ENCODE data around the gene COA1.
"Not testable (repeated sequence)": the region's sequence is repeated elsewhere in the genome, so short reads cannot be mapped to it uniquely, and the experiment has no call there.

The COA1 gene

GRCh38 chr7:43686991-43687390 is 42.3 kb downstream of the COA1 start:
- H3K4me1 Mint-ChIP-seq (ENCODE audit: low read depth in 2 of 2) = peaks cover 17 to 45% of the 10 kb centered on the region in 2 donors

DNA sequence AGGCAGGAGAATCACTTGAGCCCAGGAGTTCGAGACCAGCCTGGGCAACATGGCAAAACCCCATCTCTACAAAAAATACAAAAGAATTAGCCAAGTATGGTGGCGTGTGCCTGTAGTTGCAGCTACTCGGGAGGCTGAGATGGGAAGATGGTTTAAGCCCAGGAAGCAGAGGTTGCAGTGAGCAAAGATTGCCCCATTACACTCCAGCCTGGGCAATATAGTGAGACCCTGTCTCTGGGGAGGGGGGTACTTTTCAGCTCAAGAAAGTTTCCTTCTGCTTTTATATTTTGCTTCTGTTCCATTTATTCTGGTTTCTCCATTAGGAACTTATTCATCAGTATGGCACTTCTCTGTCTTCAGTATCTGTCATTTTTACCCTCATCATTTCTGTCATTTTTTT is 48.6 kb downstream of the COA1 start:
- Mint-ChIP-seq H3K27ac (peak overlapping the region in 1 of 2 donors; percentile 75), H3K36me3 (ENCODE audit: insufficient read depth) (peaks cover 2% of the 10 kb centered on the region), H3K9me3 (no peaks in the 10 kb centered on the region), H3K4me1 (ENCODE audit: low read depth in 2 of 2) (peaks cover 24 to 49% of the 10 kb centered on the region in 2 donors), H3K4me3 (no peak overlapping the region), H3K27me3 (no peaks in the 10 kb centered on the region)
- no peak for DNase-seq
- ATAC-seq (replicated peaks) = no peak

More at GRCh38 chr7:43686991-43687390, 42.3 kb downstream of the COA1 start:
- peaks cover 3% of the 10 kb centered on the region for H3K36me3 Mint-ChIP-seq (ENCODE audit: insufficient read depth)
- no peak overlapping the region for H3K4me3 Mint-ChIP-seq
- no peaks in the 10 kb centered on the region for H3K9me3 Mint-ChIP-seq
- ATAC-seq (replicated peaks) (no peak), DNase-seq (no peak)
- H3K27me3 Mint-ChIP-seq = no peaks in the 10 kb centered on the region
- H3K27ac Mint-ChIP-seq = peak overlapping the region in 1 of 2 donors; percentile 7

GRCh38 chr7:43679210-43680068 is 49.9 kb downstream of the COA1 start:
- H3K27ac Mint-ChIP-seq = peak overlapping the region; percentile 55 to 75
- no peaks in the 10 kb centered on the region for H3K9me3 Mint-ChIP-seq
- H3K36me3 Mint-ChIP-seq (ENCODE audit: insufficient read depth) = peaks cover 2% of the 10 kb centered on the region
- no peaks in the 10 kb centered on the region for H3K27me3 Mint-ChIP-seq
- H3K4me3 Mint-ChIP-seq = peak overlapping the region; percentile 53 to 61
- peaks cover 27 to 46% of the 10 kb centered on the region in 2 donors for H3K4me1 Mint-ChIP-seq (ENCODE audit: low read depth in 2 of 2)
- ATAC-seq (replicated peaks) = no peak
- DNase-seq = no peak

GRCh38 chr7:43678315-43678714 is 51.0 kb downstream of the COA1 start:
- Mint-ChIP-seq H3K4me3 (peak overlapping the region; percentile 53 to 61), H3K27me3 (no peaks in the 10 kb centered on the region), H3K4me1 (ENCODE audit: low read depth in 2 of 2) (peaks cover 26 to 55% of the 10 kb centered on the region in 2 donors), H3K9me3 (no peaks in the 10 kb centered on the region), H3K27ac (peak overlapping the region; percentile 44 to 55), H3K36me3 (ENCODE audit: insufficient read depth) (peaks cover 2% of the 10 kb centered on the region)
- DNase-seq (no peak), ATAC-seq (replicated peaks) (no peak)

GRCh38 chr7:43677864-43678263 is 51.5 kb downstream of the COA1 start:
- Mint-ChIP-seq H3K36me3 (ENCODE audit: insufficient read depth) (peaks cover 2% of the 10 kb centered on the region), H3K4me3 (peak overlapping the region in 1 of 2 donors; percentile 61), H3K27me3 (no peaks in the 10 kb centered on the region), H3K27ac (peak overlapping the region in 1 of 2 donors; percentile 44), H3K9me3 (no peaks in the 10 kb centered on the region), H3K4me1 (ENCODE audit: low read depth in 2 of 2) (peaks cover 28 to 60% of the 10 kb centered on the region in 2 donors)
- ATAC-seq (replicated peaks) = no peak
- no peak for DNase-seq

DNA sequence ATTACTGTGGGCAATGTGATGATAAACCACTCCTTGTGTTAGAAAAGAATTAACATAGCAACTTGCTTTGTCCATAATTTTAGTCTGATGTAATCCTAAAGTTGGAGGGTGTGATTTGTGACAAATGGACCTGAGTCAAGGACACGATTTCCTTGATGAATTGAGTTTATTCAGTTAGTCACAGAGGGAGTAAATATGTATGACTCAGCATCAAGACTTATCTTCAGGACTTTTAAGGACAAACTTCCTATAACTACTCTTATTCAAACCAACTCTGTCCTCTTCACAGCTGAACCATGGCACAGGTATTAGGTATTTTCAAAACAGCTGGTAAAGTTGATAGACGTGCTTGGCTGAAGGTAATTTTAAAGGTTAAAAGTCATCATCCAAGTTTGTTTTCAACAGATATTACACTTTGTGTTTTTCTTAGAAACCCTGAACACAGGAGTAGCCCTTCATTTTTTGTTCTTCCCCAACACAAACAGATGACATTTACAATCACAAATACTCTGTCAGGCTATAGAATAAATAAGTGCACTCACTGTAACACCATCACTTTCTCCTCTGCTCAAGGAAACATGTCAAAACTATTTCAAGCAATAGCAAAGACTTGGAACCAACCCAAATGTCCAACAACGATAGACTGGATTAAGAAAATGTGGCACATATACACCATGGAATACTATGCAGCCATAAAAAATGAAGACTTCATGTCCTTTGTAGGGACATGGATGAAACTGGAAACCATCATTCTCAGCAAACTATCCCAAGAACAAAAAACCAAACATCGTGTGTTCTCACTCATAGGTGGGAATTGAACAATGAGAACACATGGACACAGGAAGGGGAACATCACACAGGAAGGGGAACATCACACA is 54.5 kb downstream of the COA1 start:
- H3K27ac Mint-ChIP-seq = peak overlapping the region in 1 of 2 donors; percentile 49
- no peaks in the 10 kb centered on the region for H3K27me3 Mint-ChIP-seq
- no peak overlapping the region for H3K4me3 Mint-ChIP-seq
- DNase-seq = no peak
- H3K4me1 Mint-ChIP-seq (ENCODE audit: low read depth in 2 of 2) = peaks cover 38 to 58% of the 10 kb centered on the region in 2 donors
- no peak for ATAC-seq (replicated peaks)
- H3K36me3 Mint-ChIP-seq (ENCODE audit: insufficient read depth) = peaks cover 6% of the 10 kb centered on the region
- no peaks in the 10 kb centered on the region for H3K9me3 Mint-ChIP-seq

GRCh38 chr7:43673243-43673976 is 55.9 kb downstream of the COA1 start:
- H3K9me3 Mint-ChIP-seq; H3K27me3 Mint-ChIP-seq; ATAC-seq (replicated peaks); H3K36me3 Mint-ChIP-seq (ENCODE audit: insufficient read depth); H3K27ac Mint-ChIP-seq; DNase-seq; H3K4me3 Mint-ChIP-seq: not testable (repeated sequence)
- H3K4me1 Mint-ChIP-seq (ENCODE audit: low read depth in 2 of 2) = peaks cover 39 to 59% of the 10 kb centered on the region in 2 donors

DNA sequence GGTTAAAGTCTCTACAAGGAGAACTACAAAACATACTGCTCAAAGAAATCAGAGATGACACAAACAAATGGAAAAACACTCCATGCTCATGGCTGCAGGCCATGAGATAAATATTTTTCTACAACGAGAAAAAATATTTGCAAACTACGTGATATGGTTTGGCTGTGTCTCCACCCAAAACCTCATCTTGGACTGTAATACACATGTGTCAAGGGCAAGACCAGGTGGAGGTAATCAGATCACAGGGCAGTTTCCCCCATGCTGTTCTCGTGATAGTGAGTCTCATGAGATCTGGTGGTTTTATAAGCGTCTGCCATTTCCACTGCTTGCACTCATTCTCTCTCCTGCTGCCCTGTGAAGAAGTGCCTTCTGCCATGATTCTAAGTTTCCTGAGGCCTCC is 57.8 kb downstream of the COA1 start:
- Mint-ChIP-seq H3K4me1 (ENCODE audit: low read depth in 2 of 2) (peaks cover 35 to 55% of the 10 kb centered on the region in 2 donors), H3K27me3 (no peaks in the 10 kb centered on the region)
- DNase-seq = no peak

DNA sequence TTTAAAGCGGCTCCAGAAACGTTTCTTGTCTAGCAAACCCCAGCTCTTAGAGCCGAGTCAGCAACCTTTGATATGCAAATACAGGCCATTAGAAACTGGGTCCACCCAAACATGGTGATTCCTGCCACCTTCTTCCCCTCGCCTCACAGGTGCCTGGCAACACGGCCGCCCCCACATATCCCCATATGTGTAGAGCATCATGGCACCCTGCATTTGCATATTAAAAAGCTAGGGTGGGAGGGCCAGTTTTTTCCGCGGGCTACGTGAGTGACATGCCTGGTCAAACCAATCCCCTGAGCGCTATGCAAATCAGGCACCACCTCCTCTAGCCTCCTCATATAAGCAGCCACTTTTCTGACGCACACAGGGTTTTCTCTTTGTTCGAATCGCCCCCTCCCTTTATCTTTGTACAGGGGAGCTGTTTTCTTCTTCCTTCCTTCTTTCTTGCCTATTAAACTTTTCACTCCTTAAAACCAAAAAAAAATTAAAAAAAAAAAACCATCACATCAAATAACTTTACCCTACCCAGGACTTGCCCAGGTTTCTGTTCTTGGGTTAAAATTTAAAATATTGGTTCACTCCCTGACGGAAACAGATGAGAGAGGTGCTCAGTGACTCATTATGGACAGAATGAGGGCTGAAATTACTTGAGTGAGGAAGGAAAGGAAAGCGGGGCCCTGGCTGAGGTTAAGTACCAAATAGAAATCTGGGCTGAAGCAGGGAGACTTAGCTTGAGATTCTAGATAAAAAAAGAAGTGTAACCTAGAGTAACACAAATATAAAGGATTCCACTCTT is 59.8 kb downstream of the COA1 start:
- peak overlapping the region; percentile 87 to 91 for H3K27ac Mint-ChIP-seq
- H3K4me3 Mint-ChIP-seq = peak overlapping the region; percentile 69 to 72

More for the DNA sequence above, 57.8 kb downstream of the COA1 start:
- Mint-ChIP-seq H3K9me3 (no peaks in the 10 kb centered on the region), H3K27ac (peak overlapping the region in 1 of 2 donors; percentile 6), H3K4me3 (no peak overlapping the region), H3K36me3 (ENCODE audit: insufficient read depth) (peaks cover 3% of the 10 kb centered on the region)
- ATAC-seq (replicated peaks) = no peak

GRCh38 chr7:43668035-43668434 is 61.3 kb downstream of the COA1 start:
- H3K4me3 Mint-ChIP-seq = no peak overlapping the region
- ATAC-seq (replicated peaks) = no peak
- H3K4me1 Mint-ChIP-seq (ENCODE audit: low read depth in 2 of 2) = peaks cover 31 to 50% of the 10 kb centered on the region in 2 donors
- H3K27ac Mint-ChIP-seq = no peak overlapping the region
- peaks cover 3% of the 10 kb centered on the region for H3K36me3 Mint-ChIP-seq (ENCODE audit: insufficient read depth)
- no peaks in the 10 kb centered on the region for H3K9me3 Mint-ChIP-seq
- no peaks in the 10 kb centered on the region for H3K27me3 Mint-ChIP-seq
- DNase-seq = no peak

More for the DNA sequence above, 59.8 kb downstream of the COA1 start:
- DNase-seq (peak; percentile 51 to 59 (median 54)), ATAC-seq (replicated peaks) (peak; percentile 79)
- Mint-ChIP-seq H3K36me3 (ENCODE audit: insufficient read depth) (peaks cover 3% of the 10 kb centered on the region), H3K9me3 (no peaks in the 10 kb centered on the region), H3K27me3 (no peaks in the 10 kb centered on the region), H3K4me1 (ENCODE audit: low read depth in 2 of 2) (peaks cover 33 to 63% of the 10 kb centered on the region in 2 donors)

- H3K36me3 Mint-ChIP-seq (ENCODE audit: insufficient read depth) = no peaks in the 10 kb centered on the region
- ATAC-seq (replicated peaks) (no peak), DNase-seq (no peak)
- H3K27me3 Mint-ChIP-seq = no peaks in the 10 kb centered on the region
- H3K27ac Mint-ChIP-seq = peak overlapping the region in 1 of 2 donors; percentile 44
- H3K4me1 Mint-ChIP-seq (ENCODE audit: low read depth in 2 of 2) = peaks cover 25 to 44% of the 10 kb centered on the region in 2 donors
- H3K4me3 Mint-ChIP-seq = no peak overlapping the region
- no peaks in the 10 kb centered on the region for H3K9me3 Mint-ChIP-seq
Measured at GRCh38 chr7:43666938-43667337, 62.4 kb downstream of the COA1 start.

DNA sequence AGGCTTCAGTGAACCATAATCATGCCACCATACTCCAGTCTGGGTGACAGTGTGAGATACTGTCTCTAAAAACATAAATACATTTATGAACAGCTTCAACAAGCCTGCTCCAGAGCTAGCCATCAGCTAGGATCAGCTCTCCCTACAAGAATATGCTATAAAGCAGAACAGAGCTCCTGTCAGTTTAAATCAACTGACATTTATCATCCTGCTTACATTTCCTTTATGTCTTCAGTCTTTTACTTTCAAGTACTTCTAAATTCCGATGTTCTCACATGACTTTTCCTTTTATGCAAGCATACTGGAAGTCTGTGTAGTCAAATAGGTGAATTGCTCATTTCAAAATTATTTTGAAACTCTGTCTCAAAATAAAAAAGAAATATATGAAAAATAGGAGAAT is 64.6 kb downstream of the COA1 start:
- Mint-ChIP-seq H3K4me1 (ENCODE audit: low read depth in 2 of 2) (peaks cover 26 to 42% of the 10 kb centered on the region in 2 donors), H3K27me3 (no peaks in the 10 kb centered on the region), H3K36me3 (ENCODE audit: insufficient read depth) (peaks cover 3% of the 10 kb centered on the region), H3K27ac (peak overlapping the region in 1 of 2 donors; percentile 81), H3K4me3 (no peak overlapping the region), H3K9me3 (no peaks in the 10 kb centered on the region)
- ATAC-seq (replicated peaks) (no peak), DNase-seq (no peak)
